Activated naive CD4-positive, alpha-beta T cell treated with anti-CD3 and anti-CD28 coated beads, Interleukin-2, amount 50 U/mL, for 16 hours (primary cell): ENCODE measurements around the gene CAPN8.

ENCODE experiments used
- DNase-seq: peaks from one replicate; pipeline ENCODE4 v3.0.0-alpha.2; 2020

Gene CAPN8

GRCh38 chr1:223616586-223616985, 48.9 kb downstream of the CAPN8 start:
- DNase-seq = no peak

GRCh38 chr1:223611936-223612335, 53.6 kb downstream of the CAPN8 start:
- no peak for DNase-seq

- DNase-seq = no peak
Measured at GRCh38 chr1:223609977-223610376, 55.5 kb downstream of the CAPN8 start.

- DNase-seq = no peak
Measured at GRCh38 chr1:223609066-223609465, 56.4 kb downstream of the CAPN8 start.

- no peak for DNase-seq
Measured at GRCh38 chr1:223558512-223558911, 107.0 kb downstream of the CAPN8 start.

- no peak for DNase-seq
Measured at GRCh38 chr1:223557130-223557475, 108.4 kb downstream of the CAPN8 start.

- DNase-seq = no peak
Measured at GRCh38 chr1:223556414-223557129, 108.9 kb downstream of the CAPN8 start.

- DNase-seq = no peak
Measured at GRCh38 chr1:223553957-223554356, 111.5 kb downstream of the CAPN8 start.

- DNase-seq = no peak
Measured at GRCh38 chr1:223551610-223552009, 113.9 kb downstream of the CAPN8 start.

- DNase-seq = no peak
Measured at GRCh38 chr1:223549740-223550139, 115.8 kb downstream of the CAPN8 start.

- DNase-seq = no peak
Measured at GRCh38 chr1:223547316-223548114, 118.0 kb downstream of the CAPN8 start.

GRCh38 chr1:223545343-223545742, 120.2 kb downstream of the CAPN8 start:
- no peak for DNase-seq

- DNase-seq = no peak
Measured at GRCh38 chr1:223543560-223543959, 121.9 kb downstream of the CAPN8 start.

GRCh38 chr1:223542831-223543230, 122.7 kb downstream of the CAPN8 start:
- DNase-seq = no peak

GRCh38 chr1:223540485-223541106, 124.9 kb downstream of the CAPN8 start:
- DNase-seq = no peak

GRCh38 chr1:223539750-223540149, 125.8 kb downstream of the CAPN8 start:
- no peak for DNase-seq

- no peak for DNase-seq
Measured at GRCh38 chr1:223538981-223539380, 126.5 kb downstream of the CAPN8 start.

GRCh38 chr1:223535319-223535718, 130.2 kb downstream of the CAPN8 start:
- no peak for DNase-seq

GRCh38 chr1:223534677-223535076, 130.8 kb downstream of the CAPN8 start:
- DNase-seq = no peak

GRCh38 chr1:223533708-223534107, 131.8 kb downstream of the CAPN8 start:
- DNase-seq = no peak

- DNase-seq = peak; percentile 43
Measured at GRCh38 chr1:223531742-223532341, 133.7 kb downstream of the CAPN8 start.

GRCh38 chr1:223525957-223526356, 139.5 kb downstream of the CAPN8 start:
- DNase-seq = no peak

- DNase-seq = no peak
Measured at GRCh38 chr1:223525546-223525945, 140.0 kb downstream of the CAPN8 start.
